GM18907 (cell line): ENCODE data around the gene SNRNP200.
A peak's percentile ranks its signal among the peaks of the same experiment; 100 is the strongest.
"Not testable (repeated sequence)": the region's sequence is repeated elsewhere in the genome, so short reads cannot be mapped to it uniquely, and the experiment has no call there.

Experiments
- ATAC-seq: cut with Tn5 transposase; IDR thresholded peaks from one replicate; pipeline ENCODE4 v1.9.1; 2021; ENCODE audit warnings: mild to moderate bottlenecking, moderate library complexity; ENCODE audit not compliant: unreplicated experiment

SNRNP200 gene

DNA sequence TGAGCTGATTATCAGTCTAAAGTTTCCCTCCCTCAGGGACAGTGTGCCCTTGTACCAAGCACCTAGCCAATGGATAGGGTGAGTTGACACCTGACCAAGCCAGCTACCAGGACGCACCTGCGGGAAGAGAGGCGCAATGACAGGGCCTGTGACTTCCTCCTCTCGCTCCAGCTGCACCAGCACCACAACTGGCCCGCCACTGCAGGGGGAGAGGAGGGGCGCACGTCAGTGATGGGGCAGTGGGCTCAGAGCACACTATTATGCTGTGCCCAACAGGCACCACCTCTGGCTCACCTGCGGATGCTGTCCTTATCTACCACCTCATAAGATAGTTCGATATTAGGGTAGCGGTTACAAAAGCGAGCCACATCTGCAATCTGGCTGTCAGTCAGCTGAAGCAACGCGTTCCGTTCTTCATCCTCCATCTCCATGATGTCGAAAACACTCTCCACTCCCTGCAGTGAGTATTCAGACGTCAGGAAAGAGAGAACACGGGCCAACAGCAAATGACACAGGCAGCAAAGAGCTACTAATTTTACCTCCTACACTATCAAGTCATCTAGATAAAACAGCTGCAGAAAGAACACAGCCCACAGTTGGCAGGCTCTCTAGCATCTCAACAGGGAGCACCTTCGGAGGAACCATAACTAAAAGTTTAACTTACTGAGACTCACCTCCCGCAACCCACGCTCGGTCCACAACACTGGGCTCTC lies 28.4 kb downstream of the SNRNP200 start:
- ATAC-seq: no peak

DNA sequence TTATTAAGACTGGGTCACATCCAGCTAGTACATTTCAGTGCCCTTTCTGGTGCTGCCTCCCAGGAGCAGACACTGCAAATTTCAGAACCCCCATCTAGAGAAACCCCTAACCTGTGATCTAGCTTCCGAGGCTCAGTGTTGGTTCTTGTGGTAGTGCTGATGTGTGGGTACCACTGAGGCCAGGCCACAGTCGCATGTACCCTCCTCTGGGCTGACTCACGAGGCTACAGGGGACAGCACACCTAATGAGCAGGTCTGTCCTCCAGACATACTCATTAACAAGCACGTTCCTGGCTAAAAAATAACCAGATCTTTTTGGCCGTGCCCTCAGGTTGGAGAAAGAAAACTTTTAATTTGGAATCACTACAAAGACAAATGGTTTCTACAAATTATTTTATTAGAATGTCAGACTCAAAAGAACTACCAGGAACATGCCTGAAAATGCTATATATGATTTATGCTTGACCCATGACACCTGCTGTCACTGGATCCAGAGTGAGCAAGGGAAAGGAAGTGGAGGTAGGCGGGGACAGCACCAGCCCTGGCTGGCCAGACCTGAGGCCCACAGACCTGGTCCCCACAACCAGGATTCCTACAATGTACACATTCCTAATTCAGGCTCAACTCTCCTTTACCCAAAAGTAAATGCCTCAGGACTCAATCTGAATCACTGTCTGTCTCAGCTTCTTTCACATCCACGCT lies 30.8 kb downstream of the SNRNP200 start:
- ATAC-seq: no peak

DNA sequence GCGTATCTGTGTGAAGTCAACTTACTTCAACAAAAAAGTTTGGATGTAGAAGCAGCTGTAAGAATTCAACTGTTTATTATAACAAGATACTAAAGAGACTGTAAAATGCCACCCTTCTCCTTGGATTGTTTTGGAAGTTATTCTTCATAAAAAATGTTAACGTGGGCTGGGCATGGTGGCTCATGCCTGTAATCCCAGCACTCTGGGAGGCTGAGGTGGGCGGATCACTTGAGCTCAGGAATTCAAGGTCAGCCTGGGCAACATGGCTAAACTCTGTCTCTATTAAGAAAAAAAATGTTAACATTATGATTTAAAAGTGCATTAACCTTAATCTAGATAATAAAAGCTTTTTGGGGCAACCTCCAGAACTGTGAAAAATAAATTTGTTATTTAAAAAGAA lies 31.6 kb downstream of the SNRNP200 start:
- no peak for ATAC-seq

DNA sequence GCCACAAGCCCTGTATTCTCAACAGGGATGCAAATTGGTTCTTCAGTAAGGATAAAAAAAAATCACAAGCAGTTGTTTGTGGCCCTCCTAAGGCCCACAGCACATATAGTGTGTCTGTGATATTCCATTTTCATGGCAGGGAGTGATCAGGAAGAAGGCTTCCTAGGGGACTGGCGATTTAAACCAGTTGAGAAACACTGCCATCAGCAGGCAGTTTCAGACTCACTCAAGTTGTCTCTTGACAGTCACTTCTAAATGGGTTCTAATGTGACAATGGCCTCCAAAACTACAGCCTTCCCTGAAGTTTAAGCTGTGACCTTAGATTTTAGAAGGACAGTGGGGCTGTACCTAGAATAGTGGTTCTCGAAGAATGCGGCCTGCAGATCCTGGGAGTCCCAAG lies 33.4 kb downstream of the SNRNP200 start:
- no peak for ATAC-seq

DNA sequence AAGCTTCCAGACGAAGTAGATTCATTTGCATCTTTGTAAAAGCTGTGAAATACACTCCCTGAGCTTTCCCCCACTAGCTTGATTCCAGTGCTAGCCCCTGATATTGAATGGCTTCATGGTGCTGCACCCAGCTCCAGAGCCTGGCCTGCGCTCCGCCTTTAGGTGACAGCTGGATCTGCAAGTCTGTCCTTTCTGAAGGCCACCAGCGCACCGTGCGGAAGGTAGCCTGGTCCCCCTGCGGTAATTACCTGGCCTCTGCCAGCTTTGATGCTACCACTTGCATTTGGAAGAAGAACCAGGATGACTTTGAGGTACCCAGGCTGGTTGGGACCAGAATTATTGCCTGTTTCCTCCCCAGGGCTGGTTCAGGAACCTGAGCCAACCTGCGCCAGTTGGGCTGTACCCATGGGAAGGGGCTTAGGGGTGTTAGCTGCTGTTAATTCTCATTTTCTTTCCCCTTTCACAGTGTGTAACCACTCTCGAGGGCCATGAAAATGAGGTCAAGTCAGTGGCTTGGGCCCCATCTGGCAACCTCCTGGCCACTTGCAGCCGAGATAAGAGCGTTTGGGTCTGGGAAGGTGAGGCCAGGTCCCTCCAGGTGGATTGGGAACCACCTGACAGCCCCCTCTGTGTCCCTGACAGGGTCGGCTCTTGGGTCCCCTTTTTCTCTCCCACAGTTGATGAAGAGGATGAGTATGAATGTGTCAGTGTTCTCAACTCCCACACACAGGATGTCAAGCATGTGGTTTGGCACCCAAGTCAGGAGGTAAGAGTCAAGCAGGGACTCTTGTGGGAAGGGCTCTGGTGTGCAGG lies 38.0 kb downstream of the SNRNP200 start:
- ATAC-seq: no peak

DNA sequence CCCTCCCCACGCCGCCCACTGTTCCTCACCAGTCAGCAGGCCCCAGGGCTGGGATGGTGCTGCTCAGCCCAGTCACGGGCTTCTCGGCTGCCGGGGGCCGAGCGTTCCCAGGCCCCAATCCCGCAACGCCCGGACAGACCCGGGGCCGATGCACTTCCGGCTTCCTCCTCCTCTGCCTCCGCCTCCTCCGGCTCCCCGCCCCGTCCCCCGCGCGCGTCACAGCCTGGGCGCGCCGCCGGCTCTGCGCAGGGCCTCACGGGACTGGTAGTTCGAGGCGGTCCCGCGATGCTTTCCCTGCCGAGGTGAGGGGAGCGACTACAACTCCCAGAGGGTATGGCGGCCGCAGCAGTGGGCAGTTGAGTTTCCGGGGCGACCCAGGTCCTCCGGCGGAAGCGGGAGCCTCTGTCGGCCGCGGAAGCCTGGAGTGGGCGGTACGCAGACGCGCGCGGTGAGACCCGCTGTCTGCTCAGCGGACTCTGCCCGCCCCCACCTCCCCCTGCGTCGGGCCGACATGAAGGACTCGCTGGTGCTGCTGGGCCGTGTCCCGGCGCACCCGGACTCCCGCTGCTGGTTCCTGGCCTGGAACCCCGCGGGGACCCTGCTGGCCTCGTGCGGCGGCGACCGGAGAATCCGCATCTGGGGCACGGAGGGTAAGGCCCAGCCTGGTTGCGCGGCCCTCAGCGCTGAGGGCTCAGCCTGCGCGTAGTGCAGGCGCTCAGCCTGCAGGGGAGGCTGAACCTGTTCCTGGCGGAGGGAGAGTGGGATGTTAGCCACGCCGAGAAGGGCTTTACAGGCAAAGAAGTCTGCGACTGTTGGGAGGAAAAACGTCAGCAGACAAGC lies 39.3 kb downstream of the SNRNP200 start, which contains the start of the genes CIAO1 and TMEM127:
TSS of gene CIAO1 (plus strand) at position 386 of the 840 bp plus-strand sequence. CDS start at position 512, 126 bp downstream.
TSS of gene TMEM127 (minus strand) at position 158 of the 840 bp plus-strand sequence. CDS start 616 bp downstream, outside the sequence.
- peak; percentile 92 for ATAC-seq

DNA sequence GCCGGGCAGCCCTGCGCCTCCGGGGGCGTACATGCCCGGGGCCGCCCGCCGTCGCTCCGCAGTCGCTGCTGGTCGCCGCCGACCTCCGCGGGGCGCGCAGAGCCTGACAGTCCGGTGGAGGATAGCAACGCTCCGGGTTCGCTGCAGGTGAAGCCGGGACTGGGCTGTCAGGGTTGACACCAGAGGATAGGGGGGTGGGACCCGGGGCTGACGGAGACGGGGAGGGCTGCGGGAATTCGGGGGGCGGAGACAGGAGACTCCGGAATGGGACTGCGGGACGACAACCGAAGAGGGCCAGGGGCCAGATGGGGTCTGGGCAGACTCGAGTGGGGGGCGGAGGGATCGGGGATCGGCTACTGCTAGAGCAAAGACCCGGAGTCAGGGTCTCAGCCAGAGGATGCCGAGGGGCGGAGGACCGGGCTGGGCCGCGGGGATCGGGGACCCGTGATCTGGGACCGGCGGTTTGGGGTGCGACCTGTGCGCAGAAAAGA lies 40.0 kb downstream of the SNRNP200 start:
- ATAC-seq: peak; percentile 30

DNA sequence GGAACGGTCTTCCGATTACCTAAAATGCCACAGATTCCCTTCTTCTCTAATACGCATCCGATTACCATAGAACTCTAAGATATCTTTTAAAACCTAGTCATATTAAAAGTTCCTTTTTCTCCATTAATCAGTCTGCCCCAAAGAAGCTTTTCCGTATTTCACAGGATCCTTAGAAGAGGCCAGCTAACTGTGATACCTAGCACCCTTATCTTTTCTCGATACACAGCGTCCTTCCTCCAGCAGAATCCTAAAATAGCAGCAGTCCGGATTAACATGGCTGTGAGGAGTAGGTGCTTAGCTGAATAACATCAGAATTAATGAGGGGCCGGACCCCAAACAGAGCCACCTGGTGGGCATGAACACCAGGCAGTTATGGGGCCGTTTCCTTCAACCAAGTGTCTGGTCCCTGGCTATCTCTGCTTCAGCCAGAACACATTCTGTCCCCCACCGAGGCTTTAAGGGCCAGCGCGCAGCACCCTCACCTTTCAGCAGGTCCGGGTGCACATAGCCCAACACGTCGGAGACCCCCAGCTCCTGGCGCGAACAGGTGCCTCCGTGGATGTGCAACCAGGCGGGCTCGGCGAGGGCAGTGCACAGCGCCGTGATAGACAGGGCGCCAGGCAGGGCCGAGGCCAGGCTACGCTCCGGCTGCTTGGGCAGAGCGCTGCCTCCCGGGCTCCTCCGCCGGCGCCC lies 40.5 kb downstream of the SNRNP200 start:
- peak; percentile 4 for ATAC-seq

DNA sequence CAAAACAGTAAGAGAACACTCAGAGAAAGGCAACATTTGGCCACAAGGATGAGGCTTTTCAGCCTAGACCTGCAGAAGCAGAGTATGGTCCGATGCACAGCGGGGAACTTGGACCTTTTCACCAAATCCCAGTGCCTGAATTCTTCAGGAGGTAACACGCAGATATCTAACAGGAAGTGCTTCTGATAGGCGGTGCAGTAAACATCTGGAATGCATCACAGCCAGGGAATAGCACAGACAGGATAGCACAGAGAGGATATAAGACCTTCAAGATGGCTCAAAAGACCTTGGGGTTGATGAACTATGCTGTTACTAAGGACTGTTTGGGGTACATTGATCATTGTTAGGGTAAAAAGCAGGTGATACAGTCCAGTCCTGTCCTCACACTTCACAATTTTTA lies 41.3 kb downstream of the SNRNP200 start:
- ATAC-seq: no peak

DNA sequence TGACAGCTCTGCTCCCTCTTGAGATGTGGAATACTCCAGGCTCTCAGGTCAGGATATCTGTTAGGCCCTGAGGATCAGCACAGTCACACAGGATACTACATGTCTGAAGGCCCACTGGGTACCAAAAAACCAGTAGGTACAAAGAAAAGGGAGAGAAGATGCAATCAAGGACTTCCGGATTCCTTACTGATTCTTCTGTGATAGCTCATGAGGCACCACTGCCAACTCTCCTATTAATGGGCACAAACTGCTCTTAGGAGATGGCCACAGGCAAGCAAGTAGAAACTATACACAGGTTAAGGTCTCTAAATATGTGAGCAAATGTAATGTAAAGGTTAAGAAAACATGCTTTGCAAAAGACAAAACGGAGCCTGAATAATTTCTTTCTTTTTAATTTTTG lies 43.0 kb downstream of the SNRNP200 start:
- no peak for ATAC-seq

DNA sequence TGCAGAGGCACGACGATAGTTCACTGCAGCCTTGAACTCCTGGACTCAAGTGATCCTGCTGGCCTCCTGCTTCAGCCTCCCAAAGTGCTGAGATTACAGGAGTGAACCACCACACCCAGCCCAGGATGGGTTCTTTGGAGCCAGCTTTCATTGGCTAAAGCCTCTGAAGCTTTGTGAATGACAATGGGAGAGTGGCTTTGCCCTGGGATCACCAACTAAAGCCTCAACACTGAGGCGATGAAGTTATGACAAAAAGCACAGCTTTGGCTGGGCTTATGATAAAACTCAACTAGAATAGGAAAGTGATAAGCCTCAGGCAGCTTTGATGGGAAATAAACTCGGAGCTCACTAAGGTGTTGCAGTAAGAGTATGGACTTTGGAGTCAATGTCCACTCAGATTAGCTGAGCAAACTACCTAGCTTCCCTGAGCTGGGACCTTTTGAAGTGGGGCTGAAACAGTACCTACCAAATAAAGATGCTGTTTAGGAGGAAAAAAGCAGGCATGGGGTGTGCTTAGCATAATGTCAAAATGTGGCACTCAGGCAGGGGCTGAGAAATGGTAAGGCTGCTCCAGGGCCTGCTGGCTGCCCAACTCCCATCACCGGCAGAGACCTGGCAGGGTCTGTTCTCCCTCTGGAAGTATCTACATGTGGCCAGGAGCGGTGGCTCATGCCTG lies 43.9 kb downstream of the SNRNP200 start:
- no peak for ATAC-seq

DNA sequence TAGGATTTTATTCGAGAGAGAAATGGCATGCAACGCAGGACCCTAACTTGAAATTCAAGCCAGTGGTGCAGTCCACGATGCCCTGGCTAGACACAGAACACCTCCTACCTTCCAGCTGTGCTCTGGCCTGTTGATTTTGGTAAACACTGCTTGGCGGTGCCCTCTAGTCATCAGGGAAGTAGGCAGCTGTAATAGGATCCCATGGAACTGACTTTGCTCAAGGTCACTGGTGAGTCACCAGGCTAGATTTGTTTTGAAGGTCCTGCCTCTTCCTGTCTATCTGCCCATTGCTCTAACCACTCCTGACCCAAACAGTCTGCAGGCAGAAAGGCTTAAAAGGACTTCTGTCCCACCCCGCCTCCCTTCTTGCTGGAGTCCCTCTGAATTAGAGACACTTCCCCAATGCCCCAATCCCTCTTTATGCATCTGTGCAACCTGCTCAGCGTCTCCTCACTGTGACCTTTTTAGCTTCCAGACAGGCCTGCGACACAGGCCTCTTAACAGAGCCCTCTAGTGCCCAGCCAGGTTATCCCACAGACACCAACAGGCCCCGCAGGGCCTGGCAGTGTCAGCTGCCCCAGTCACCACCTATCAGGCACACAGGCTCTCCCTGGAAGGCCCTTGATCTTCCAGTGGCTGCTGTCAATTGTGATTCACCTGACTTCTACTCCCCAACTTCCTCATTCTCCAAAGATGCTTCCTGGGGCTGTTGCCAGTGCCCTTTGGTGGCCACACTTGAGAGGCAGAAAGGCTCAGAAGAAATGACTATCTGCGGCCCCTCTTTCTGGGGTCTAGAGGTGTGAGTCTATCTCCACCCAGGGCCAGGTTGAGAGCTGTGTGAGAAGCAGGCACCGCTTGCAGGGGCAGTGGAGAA lies 44.7 kb downstream of the SNRNP200 start:
- peak; percentile 35 for ATAC-seq

DNA sequence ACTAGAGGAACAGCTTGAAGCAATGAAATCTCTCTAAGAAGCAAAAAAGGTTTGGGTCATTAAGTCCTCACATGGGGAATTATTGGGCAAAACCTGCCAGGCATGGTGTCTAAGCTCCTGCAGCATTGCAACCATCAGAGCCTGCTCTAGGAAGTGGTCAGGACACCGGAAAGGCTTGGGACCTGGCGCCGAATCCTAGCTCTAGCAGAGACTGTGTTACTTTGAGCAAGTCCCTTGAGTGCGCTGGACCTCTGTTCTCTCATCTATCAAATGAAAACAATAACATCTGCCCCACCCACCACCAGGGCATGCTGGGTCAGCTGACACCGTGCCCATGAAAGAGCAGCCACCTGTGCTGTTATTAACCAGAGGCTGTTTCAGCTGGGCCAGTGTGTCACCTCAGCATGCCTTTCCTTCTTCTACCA lies 45.8 kb downstream of the SNRNP200 start:
- no peak for ATAC-seq

DNA sequence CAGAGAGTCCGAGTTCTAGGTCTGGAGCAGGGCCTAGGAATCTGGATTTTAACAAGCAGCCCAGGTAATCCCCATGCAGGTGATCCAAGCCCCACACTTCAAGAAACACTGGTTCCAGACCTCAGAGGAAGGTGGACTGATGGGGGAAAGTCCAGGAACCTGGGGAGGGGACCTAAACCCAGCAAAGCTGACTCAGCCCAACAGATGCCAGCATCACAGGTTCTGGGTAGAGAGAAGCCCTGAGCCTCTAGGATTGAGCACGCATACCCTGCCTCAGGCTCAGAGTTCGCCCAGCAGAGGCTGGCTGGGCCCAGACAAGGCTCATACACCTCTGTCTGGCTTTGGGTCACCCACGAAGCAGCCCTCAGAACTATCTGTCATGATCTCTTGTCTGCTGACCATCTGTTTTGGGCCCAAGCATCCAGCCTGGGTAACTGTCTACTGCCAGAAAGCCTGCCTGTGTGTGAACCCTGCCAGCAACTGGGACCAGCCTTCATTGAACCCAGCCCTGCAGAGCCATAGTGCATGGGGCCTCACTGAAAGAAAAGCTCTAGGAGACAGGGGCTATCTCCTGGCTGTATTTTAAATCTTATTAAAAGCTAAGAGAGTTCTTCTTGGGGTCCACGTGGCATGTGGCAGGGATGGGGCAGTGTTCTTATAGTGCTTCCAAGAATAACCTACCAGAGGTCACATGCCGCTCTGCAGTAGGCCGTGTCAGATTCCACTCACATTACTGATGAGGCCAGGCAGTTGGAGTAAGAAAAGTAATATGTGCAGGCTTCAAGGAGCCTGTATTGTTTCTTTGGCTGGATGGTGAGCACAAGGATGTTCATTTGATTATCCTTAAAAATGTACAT lies 47.0 kb downstream of the SNRNP200 start:
- no peak for ATAC-seq

DNA sequence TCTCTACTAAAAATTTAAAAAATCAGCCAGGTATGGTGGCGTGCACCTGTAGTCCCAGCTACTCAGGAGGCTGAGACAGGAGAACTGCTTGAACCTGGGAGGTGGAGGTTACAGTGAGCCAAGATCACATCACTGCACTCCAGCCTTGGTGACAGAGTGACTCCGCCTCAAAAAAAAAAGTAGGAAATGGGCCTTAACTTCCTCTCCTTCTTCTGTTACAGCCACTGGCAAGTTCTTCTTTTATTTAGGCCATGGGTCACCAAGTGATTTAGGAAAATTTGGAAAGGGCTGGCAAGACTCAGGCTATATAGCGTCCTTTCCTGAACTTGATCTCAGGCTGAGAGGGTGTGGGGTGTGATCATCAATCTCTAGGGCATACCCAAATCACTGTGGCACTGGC lies 47.6 kb downstream of the SNRNP200 start:
- not testable (repeated sequence) for ATAC-seq

DNA sequence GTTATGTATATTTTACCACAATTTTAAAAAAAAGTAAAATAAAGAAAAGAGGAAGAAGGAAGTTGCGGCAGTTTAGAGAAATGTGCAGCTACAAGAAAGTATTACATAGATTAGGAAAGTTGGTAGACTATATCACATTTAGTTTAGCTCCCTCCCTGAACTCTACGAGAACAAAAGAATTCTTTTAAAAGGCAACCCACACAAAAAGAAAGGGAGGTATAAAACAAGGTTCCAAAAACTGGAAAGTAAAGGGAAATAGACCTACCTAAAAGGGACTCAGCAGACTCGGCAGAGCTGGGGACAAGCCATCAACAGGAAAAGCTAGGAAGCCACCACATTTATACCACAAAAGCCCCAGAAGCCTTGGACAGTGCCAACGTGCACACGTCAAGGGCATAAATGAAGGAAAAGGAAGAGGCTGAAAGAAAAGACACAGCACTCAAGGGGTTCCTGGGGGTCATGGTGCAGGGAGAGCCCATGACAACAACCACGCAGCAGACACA lies 48.7 kb downstream of the SNRNP200 start:
- no peak for ATAC-seq

DNA sequence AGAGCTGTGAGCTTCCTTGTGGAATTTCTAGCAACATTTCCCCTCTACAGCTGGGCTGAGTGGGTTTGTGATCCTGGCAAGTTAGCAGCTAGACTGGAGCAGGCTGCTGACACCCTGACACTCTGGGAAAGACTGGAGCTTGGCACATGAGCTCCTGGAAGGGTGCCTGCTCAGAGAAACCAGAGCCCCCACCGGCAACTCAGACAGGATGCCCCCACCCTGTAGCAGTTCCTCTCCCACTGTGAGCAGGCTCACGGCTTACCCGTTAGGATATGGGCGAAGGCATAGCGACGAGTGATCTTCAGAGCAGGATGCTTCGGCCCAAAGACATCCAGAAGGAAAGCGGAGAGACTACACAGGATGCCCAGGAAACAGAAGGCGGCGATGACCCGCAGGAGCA lies 50.8 kb downstream of the SNRNP200 start:
- ATAC-seq: no peak
